DOHH2 (cell line): Measurements from ENCODE around the gene KIZ.

Source experiments
- H3F3A ChIP-seq: fragments of 200-600 bp; sonication (generic), shearing (Covaris generic); 2 replicates; pipeline ENCODE4 v1.6.0; 2016; ENCODE audit warnings: antibody characterized with exemption, mild to moderate bottlenecking; ENCODE audit not compliant: control insufficient read depth, insufficient read depth
- H3K27ac ChIP-seq: fragments of 200-600 bp; sonication (generic); 2 replicates; pipeline ENCODE4 v1.5.1; 2014; ENCODE audit warnings: low read depth, mild to moderate bottlenecking, low read length, moderate library complexity
- H3K27me3 ChIP-seq: fragments of 200-600 bp; sonication (generic); 2 replicates; pipeline ENCODE4 v1.6.1; 2014; ENCODE audit warnings: mild to moderate bottlenecking, low read length, mixed read lengths; ENCODE audit not compliant: control insufficient read depth
- H3K36me3 ChIP-seq: fragments of 200-600 bp; sonication (generic); 2 replicates; pipeline ENCODE4 v1.6.1; 2014; ENCODE audit warnings: mild to moderate bottlenecking, low read length, moderate library complexity, mixed read lengths; ENCODE audit not compliant: control insufficient read depth
- H3K4me1 ChIP-seq: fragments of 200-600 bp; sonication (generic); 2 replicates; pipeline ENCODE4 v1.6.1; 2014; ENCODE audit warnings: mild to moderate bottlenecking, low read length, mixed read lengths; ENCODE audit not compliant: control insufficient read depth
- H3K4me2 ChIP-seq: fragments of 200-600 bp; sonication (generic); 2 replicates; pipeline ENCODE4 v1.6.0; 2014; ENCODE audit warnings: mild to moderate bottlenecking, low read length, moderate library complexity
- H3K4me3 ChIP-seq: fragments of 200-600 bp; sonication (generic); 2 replicates; pipeline ENCODE4 v1.5.1; 2014; ENCODE audit warnings: mild to moderate bottlenecking, low read length, mixed read lengths
- H3K79me2 ChIP-seq: fragments of 200-600 bp; sonication (generic); 2 replicates; pipeline ENCODE4 v1.6.1; 2014; ENCODE audit warnings: mild to moderate bottlenecking, low read length, mixed read lengths; ENCODE audit not compliant: control insufficient read depth
- H3K9me2 ChIP-seq: fragments of 200-600 bp; sonication (generic); replicated peaks from 2 replicates; pipeline ENCODE4 v1.6.1; 2014; ENCODE audit warnings: mild to moderate bottlenecking, low read length, mixed read lengths; ENCODE audit not compliant: control insufficient read depth
- H3K9me3 ChIP-seq: fragments of 200-600 bp; sonication (generic); 2 replicates; pipeline ENCODE4 v1.6.1; 2014; ENCODE audit warnings: antibody characterized with exemption, low read length, mixed read lengths; ENCODE audit not compliant: control insufficient read depth, insufficient read depth
- H4K20me1 ChIP-seq: fragments of 200-600 bp; sonication (generic); 2 replicates; pipeline ENCODE4 v1.6.0; 2014; ENCODE audit warnings: low read depth, mild to moderate bottlenecking, antibody characterized with exemption, low read length, moderate library complexity; ENCODE audit not compliant: control insufficient read depth, insufficient read depth
- EZH2phosphoT487 ChIP-seq: fragments of 200-600 bp; sonication (generic); IDR thresholded peaks from 2 replicates; pipeline ENCODE4 v1.6.1; 2017; ENCODE audit warnings: borderline replicate concordance, mild to moderate bottlenecking, antibody characterized with exemption, low read length, moderate library complexity, mixed read lengths
- TF ChIP-seq, protein P1 (sequence below): fragments of 200-600 bp; sonication (generic); IDR thresholded peaks from one replicate; pipeline ENCODE4 v1.5.1; 2014; ENCODE audit warnings: antibody characterized with exemption, mild to moderate bottlenecking, low read depth, low read length; ENCODE audit not compliant: poor library complexity, severe bottlenecking

KIZ gene

DNA sequence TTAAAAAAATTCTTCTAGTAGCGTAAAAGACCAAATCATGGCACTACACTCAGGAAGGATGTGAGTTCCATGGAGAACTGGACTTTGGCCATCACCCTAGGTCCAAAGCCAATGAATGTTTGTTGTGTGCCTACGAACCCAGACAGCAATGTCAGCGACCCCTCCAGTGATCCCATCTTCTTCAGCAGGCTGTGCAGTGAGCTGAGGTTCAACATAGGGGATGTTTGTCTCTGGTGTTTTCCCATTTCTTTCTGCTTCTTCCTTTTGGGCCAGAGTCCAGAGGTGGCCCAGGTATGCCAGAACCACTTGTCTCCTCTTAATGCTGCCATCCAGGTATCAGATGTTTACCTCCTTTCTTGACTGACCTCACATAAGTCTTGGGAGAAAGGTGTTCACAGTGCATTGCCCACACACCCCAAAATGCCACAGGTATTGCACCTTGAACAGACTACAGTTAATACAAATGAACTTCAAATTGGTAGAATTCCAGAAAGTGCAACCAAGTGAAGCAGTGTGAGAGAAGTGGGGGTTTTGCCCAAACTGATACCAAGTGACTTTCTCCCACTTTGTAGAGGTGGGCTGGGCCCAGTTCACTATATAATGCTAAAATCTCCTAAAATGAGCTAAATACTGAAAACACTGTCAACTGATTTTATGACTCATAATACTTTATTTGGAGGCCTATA is 14.1 kb downstream of the KIZ start:
- no peaks in the 10 kb centered on the region for H3K27me3 ChIP-seq
- peaks cover 28% of the 10 kb centered on the region for H3K4me1 ChIP-seq
- H3F3A ChIP-seq, result no peaks in the 10 kb centered on the region
- H4K20me1 ChIP-seq, result no peaks in the 10 kb centered on the region; the same call in 1 of the 2 replicates
- no peaks in the 10 kb centered on the region for H3K9me2 ChIP-seq
- no peak overlapping the region for H3K4me2 ChIP-seq
- H3K27ac ChIP-seq, result no peak overlapping the region
- H3K36me3 ChIP-seq, result peaks cover 3% of the 10 kb centered on the region; the same call in 1 of the 2 replicates
- no peaks in the 10 kb centered on the region for H3K79me2 ChIP-seq
- no peaks in the 10 kb centered on the region for H3K9me3 ChIP-seq
- no peak overlapping the region for H3K4me3 ChIP-seq
- no peak for TF ChIP-seq EZH2phosphoT487
- TF ChIP-seq, protein P1, sequence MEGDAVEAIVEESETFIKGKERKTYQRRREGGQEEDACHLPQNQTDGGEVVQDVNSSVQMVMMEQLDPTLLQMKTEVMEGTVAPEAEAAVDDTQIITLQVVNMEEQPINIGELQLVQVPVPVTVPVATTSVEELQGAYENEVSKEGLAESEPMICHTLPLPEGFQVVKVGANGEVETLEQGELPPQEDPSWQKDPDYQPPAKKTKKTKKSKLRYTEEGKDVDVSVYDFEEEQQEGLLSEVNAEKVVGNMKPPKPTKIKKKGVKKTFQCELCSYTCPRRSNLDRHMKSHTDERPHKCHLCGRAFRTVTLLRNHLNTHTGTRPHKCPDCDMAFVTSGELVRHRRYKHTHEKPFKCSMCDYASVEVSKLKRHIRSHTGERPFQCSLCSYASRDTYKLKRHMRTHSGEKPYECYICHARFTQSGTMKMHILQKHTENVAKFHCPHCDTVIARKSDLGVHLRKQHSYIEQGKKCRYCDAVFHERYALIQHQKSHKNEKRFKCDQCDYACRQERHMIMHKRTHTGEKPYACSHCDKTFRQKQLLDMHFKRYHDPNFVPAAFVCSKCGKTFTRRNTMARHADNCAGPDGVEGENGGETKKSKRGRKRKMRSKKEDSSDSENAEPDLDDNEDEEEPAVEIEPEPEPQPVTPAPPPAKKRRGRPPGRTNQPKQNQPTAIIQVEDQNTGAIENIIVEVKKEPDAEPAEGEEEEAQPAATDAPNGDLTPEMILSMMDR, result no peak

DNA sequence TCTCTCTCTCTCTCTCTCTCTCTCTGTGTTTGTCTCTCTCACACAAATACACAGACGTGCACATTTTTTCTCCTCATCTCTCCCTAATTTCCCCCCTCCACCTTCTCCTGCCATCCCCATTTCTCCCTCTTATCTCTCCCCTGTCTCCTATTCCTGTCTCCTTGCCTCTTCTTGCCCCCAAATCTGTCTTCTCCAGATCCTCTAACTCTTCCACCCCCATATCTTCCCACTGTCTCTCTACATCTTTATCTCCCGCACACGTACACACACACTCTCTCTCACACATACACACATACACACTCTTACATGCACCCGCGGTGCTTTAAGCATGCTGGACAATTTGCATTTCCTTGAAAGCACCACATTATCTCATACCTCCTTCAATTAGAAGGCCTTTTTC is 15.9 kb downstream of the KIZ start:
- H4K20me1 ChIP-seq, result no peaks in the 10 kb centered on the region; the same call in 1 of the 2 replicates
- H3K4me3 ChIP-seq, result no peak overlapping the region
- H3K27ac ChIP-seq, result no peak overlapping the region
- no peaks in the 10 kb centered on the region for H3K79me2 ChIP-seq
- H3K36me3 ChIP-seq, result peaks cover 3% of the 10 kb centered on the region; the same call in 1 of the 2 replicates
- H3K9me3 ChIP-seq, result no peaks in the 10 kb centered on the region
- no peak overlapping the region for H3K4me2 ChIP-seq
- H3K9me2 ChIP-seq, result no peaks in the 10 kb centered on the region
- TF ChIP-seq EZH2phosphoT487, result no peak
- TF ChIP-seq, protein P1, result no peak
- no peaks in the 10 kb centered on the region for H3F3A ChIP-seq
- no peaks in the 10 kb centered on the region for H3K27me3 ChIP-seq
- peaks cover 37% of the 10 kb centered on the region for H3K4me1 ChIP-seq

DNA sequence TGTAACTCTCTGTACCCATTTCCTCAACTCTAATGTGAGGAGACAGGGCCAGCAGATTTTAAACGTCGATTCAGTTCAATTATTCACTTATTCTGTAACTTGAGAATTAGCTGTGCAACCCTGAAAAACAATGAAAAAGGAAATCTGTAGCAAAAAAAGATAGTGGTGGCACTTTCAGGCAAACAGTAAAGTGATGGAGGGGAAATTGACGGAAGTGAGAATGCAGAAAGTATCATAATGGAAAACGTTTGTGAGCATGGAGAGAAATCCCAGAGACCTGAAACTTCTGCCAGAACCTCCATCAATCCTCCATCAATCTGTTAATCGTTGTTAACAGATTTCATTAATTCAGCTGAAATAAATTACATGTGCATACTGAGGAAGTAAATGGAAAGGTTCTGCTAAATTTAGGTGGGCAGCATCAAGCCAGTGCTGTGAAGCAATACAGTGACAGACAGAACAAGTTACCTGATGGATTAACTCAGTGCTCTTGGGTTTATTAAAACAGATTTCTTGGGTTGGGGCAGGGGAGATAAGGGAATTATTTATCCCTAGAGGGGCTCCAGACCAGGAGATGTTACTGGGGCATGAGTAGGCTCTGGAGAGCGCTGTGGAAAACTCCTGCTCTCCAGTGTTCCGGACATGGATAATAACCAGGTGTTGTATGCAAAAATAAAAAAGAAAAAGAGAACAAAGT is 17.5 kb downstream of the KIZ start:
- no peak for TF ChIP-seq EZH2phosphoT487
- TF ChIP-seq, protein P1, result no peak
- Histone ChIP-seq H3K4me2 (peak overlapping the region; percentile 39), H3K79me2 (no peaks in the 10 kb centered on the region), H3F3A (no peaks in the 10 kb centered on the region), H3K9me3 (no peaks in the 10 kb centered on the region), H3K4me3 (peak overlapping the region; percentile 23; the same call in 1 of the 2 replicates), H3K9me2 (no peaks in the 10 kb centered on the region), H3K27ac (no peak overlapping the region), H3K27me3 (no peaks in the 10 kb centered on the region), H3K36me3 (0 out of 2 replicates have a peak, but pooled peaks cover 3% of the 10 kb centered on the region), H4K20me1 (no peaks in the 10 kb centered on the region; the same call in 1 of the 2 replicates), H3K4me1 (peaks cover 37% of the 10 kb centered on the region)
